Heart left ventricle (tissue), 13 donors: ENCODE data around the gene ATP9B.

Experiments
- POLR2A ChIP-seq, 2 donors: fragments of 450-650 bp; IDR thresholded peaks; one replicate each; pipeline ENCODE4 v1.6.1; 2017; ENCODE audit warnings: antibody characterized with exemption in 2 of 2, mild to moderate bottlenecking in 2 of 2, moderate library complexity in 2 of 2
- TF ChIP-seq, protein P1 (sequence below), 12 donors: fragments of 200-600 bp; sonication (generic) in 4 of 12; IDR thresholded peaks; one replicate each; pipeline versions ENCODE4 v1.5.0 to v1.8.0; 2018 to 2022; ENCODE audit warnings: antibody characterized with exemption in 12 of 12, mild to moderate bottlenecking in 5 of 12
- donor health status: ischemic (EF 13 %, LVEDD 7.1; RV severe dilation, severe dysfunction).
- donor health status: DM: no; HTN: yes; CAD: no.
- donor health status: DM: no; HTN: no; CAD: no.
- donor health status: ischemic (EF 25% LVEDD 6.9; RV normal size, moderate dysfunction).
- donor health status: ischemic (EF 25% LVEDD 5.7; RV mildly dilated, moderate dysfunction).
- donor health status: ischemic (EF 35%, LVEDD 5.7; RV mildly dilated, moderate dysfunction).
- donor health status: nonischemic (EF 11% LVEDD 7.7; RV severe dilation, severe dysfunction).
- donor health status: DM: yes; HTN: yes; CAD: no.
- donor health status: PGD.
- donor health status: ischemic (EF 29% LVEDD 5.4; RV normal size, mild dysfunction).
- donor health status: nonischemic (EF 23%, LVEDD 6.1; RV moderate dilation, normal function).

- TF ChIP-seq, protein P1, sequence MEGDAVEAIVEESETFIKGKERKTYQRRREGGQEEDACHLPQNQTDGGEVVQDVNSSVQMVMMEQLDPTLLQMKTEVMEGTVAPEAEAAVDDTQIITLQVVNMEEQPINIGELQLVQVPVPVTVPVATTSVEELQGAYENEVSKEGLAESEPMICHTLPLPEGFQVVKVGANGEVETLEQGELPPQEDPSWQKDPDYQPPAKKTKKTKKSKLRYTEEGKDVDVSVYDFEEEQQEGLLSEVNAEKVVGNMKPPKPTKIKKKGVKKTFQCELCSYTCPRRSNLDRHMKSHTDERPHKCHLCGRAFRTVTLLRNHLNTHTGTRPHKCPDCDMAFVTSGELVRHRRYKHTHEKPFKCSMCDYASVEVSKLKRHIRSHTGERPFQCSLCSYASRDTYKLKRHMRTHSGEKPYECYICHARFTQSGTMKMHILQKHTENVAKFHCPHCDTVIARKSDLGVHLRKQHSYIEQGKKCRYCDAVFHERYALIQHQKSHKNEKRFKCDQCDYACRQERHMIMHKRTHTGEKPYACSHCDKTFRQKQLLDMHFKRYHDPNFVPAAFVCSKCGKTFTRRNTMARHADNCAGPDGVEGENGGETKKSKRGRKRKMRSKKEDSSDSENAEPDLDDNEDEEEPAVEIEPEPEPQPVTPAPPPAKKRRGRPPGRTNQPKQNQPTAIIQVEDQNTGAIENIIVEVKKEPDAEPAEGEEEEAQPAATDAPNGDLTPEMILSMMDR (IDR thresholded peaks at IDR 0.05): no peak
- no peak for TF ChIP-seq POLR2A (IDR thresholded peaks at IDR 0.05)
Measured at GRCh38 chr18:79334496-79335233, 265.5 kb downstream of the ATP9B start.
